Ishikawa (cell line): Measurements from ENCODE around the gene ATXN1.

Experiments used
- CEBPB ChIP-seq: IDR thresholded peaks from 2 replicates; pipeline ENCODE4 v1.6.1; 2012
- CREB1 ChIP-seq: IDR thresholded peaks from 2 replicates; pipeline ENCODE4 v1.6.1; 2012; ENCODE audit warnings: low read depth
- EGR1 ChIP-seq: IDR thresholded peaks from 2 replicates; pipeline ENCODE4 v1.6.1; 2012
- FOXM1 ChIP-seq: IDR thresholded peaks from 2 replicates; pipeline ENCODE4 v1.6.1; 2012; ENCODE audit warnings: low read depth, borderline replicate concordance
- RAD21 ChIP-seq: IDR thresholded peaks from 2 replicates; pipeline ENCODE4 v1.6.1; 2012; ENCODE audit warnings: low read depth
- TAF1 ChIP-seq: IDR thresholded peaks from 2 replicates; pipeline ENCODE4 v1.6.1; 2012; ENCODE audit warnings: low read depth, mild to moderate bottlenecking
- YY1 ChIP-seq: IDR thresholded peaks from 2 replicates; pipeline ENCODE4 v1.6.1; 2012; ENCODE audit warnings: low read depth
- TF ChIP-seq, protein P1 (sequence below): IDR thresholded peaks from 2 replicates; pipeline ENCODE4 v1.6.1; 2012

DNA sequence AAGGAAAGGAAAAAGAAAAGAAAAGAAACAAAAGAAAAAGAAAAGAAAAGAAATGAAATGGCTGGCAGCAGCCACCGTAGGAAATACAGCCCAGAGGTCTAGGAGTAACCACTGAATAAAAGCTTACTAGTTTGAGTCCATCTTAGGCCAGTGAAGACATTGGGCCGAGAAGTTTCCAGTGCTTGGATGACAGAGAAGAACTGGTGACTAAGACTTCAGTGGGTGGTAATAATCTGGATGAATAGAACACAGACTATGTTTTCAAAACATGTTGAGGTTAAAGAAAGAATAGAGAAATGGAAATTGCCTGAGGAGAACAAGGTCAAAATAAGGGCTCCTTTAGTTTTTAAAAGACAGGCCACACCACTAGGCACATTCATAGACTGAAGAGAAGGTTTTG, 198.8 kb downstream of the ATXN1 start:
- TF ChIP-seq CEBPB (no peak), TAF1 (no peak), FOXM1 (no peak), EGR1 (no peak), CREB1 (no peak), RAD21 (no peak), YY1 (no peak)
- TF ChIP-seq, protein P1, sequence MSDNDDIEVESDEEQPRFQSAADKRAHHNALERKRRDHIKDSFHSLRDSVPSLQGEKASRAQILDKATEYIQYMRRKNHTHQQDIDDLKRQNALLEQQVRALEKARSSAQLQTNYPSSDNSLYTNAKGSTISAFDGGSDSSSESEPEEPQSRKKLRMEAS: no peak
